Measurements from ENCODE around the gene CNTNAP2.
"Not testable (repeated sequence)": the region's sequence is repeated elsewhere in the genome, so short reads cannot be mapped to it uniquely, and the experiment has no call there.

CNTNAP2 gene

DNA sequence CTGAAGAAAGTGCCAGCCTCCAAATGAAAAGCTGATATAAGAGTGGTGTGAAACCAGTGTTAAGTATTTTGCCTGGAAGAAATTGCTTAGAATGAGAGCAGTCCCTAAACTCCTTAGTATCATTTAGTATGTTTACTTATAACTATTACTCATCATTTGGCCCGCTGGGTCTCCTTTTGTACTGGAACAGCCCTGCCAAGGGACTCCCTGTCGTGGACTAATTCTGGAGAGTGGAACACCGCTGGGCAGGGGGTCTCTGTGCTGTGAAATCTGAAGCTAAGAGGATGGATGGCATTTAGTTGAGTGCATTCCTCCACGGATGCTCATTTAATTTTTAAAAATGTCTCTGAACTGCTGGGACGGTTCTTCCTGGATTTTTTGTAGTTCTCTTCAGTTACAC, 1584.1 kb downstream of the CNTNAP2 start:
- no peak for DNase-seq

DNA sequence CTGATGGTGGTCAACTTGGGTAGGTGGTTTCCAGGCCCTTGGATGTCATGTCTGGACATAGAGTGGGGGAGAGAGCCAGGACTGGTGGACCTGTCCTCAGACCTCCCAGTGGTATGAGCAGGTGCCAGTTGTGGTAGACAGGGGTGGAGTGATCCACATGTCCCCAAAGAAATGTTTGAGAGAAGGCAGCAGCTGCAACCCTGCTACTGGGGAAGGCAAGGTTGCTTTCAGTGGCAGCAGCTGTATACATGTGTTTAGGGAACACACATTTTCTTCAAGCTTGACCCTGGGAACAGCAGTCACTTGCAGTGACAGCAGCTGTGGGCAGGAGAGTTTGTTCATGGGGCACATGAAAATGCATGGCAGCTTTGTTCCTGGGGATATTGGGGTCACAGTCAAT, 1591.3 kb downstream of the CNTNAP2 start:
- no peak for DNase-seq

DNA sequence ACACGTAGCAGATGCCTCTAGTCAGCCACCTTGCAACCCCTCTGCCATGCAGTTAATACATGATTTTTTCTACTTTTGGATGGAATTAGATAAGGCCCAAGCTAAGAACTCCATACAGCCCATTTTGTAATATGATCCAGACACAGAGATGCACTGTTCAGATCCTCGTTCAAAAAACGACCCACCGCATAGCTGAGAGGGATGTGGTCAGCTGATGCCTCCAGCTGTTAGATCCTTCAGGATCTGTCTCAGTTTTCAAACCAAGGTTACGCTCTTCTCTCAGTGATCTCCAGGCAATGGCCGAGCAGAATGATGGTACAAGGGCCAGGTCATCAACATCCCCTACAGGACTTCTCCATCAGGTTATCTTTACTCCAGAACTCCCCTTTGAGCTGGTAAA, 1592.3 kb downstream of the CNTNAP2 start:
- no peak for DNase-seq

DNA sequence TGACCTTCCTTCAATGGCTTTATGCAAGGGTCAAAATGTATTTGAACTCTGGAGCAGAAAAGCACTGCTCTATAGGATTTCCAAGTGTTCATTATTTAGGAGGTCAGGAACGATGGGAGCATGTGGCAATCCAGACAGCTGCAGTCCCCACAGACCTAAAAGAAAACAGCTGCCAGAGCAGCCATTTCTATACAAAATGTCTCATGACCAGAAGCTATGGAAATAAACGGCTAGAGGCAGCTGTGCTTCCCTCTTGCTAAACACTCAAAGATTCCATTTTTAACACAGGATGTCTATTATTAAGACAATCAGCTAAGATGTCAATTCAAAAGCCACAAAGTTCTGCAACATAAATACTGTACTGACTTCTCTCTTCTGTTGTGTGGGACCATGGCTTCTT, 1594.8 kb downstream of the CNTNAP2 start:
- DNase-seq = no peak

DNA sequence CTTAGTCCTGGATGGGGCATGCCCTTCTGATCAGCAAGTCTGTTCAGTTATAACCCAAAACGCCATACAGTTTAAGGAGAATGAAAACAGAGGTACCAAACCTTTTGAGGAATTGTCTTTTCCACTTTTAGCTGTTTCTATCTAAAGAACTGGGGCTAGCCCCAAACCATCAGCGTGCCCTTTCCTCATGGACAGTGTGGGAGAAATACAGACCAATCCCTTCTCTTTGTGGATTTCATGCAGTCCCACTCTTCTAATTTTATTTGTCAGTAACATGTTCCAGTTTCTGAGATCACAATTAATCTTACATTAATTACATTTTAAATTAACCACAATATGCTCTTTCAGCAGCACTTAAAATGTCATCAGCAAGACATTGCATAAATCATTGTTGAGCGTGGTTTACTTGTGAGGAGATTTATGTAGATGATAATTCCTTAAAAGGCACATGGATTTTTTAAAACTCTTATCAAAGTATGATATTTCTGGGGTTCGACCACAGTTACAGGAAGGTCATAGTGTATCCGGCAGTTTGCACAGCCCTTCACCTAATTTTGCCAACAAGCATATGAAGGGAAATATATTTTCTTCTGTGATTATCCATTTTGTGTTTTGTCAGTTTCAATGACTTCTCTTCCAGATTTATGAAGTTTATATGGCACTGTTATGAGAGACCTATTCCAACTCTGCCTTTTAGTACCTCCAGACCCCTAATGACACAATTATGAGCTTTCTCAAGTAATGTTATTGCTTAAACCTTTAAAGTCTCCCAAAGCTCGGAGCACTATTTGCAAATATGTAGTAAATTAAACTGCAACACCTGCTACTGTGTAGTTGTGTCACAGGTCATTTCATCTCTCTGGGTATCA, 1605.6 kb downstream of the CNTNAP2 start:
- no peak for DNase-seq

DNA sequence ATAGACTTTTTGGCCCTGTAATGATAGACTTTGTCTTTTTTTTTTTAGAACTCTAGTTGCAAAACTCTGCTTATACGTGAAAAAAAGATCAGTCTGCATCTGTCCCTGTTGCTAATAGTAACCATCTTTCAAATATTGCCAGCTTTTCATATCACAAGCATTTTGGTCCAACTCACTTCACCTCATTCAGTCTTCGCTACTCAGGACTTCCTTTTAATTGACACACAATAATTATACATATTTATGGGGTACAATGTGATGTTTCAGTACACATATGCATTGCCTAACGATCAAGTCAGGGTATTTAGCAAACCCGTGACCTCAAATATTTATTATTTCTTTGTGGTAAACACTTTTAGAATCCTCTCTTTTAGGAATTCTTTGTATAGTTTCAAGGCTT, 1606.9 kb downstream of the CNTNAP2 start:
- no peak for DNase-seq

DNA sequence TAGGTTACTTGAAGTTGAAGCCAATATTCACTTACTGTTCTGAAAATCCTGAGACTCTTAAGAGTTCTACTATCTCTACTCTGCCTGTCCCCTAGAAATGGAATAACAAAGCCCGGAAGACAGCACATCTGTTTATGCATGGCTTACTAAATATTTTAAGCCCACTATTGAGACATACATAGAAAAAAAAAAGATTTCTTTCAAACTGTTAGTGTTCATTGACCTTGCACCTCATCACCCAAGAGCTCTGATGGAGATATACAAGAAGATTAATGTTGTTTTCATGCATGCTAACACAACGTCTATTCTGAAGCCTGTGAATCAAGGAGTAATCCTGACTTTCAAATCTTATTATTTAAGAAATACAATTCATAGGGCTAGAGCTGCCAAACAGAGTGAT, 1614.7 kb downstream of the CNTNAP2 start:
- DNase-seq = no peak

DNA sequence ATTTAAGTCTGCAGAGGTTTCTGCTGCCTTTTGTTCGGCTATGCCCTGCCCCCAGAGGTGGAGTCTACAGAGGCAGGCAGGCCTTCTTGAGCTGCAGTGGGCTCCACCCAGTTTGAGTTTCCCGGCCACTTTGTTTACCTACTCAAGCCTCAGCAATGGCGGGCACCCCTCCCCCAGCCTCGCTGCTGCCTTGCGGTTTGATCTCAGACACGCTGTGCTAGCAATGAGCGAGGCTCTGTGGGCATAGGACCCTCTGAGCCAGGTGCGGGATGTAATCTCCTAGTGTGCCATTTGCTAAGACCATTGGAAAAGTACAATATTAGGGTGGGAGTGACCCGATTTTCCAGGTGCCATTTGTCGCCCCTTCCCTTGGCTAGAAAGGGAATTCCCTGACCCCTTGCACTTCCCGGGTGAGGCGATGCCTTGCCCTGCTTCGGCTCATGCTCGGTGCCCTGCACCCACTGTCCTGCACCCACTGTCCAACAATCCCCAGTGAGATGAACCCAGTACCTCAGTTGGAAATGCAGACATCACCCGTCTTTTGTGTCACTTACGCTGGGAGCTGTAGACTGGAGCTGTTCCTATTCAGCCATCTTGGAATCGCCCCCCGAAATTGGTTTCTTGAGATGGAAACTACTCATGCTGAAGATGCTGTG, 1621.1 kb downstream of the CNTNAP2 start:
- DNase-seq = not testable (repeated sequence)

DNA sequence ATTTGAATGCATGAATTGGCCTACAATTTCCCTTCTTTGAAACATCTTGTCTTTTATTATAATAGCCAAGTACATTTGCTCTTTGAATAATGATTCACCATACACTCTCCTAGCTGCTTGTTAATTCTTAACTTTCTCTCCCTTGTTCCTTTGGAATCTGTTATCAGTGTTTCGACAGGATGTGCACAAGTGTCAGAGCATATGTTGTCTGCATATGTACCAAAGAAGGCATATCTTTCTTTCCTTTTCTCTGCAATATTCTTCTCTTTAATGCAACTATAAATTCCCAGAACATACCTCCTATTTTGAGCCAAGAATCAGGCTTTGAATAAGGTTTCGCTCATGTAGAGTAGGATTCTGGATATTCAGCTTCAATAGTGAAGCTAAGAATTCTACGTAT, 1625.7 kb downstream of the CNTNAP2 start:
- DNase-seq = no peak

DNA sequence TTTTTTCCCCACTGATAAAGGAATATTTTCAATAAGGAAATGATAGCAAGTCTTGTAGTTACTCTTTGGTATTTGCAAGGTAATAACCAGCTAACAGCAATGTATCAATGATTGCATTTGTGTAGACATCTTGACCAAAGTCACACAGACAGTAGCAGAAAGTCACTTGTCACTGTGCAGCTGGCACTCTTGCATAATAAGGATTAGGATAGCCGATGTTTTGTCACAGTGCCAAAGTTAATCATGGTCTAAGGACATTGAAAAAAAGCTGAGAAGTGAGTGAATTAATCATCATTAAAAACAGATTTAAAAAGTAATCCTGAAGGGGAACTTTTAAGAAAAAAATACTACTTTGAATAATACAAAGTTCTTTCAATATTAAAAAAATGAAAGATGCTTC, 1639.7 kb downstream of the CNTNAP2 start:
- no peak for DNase-seq

DNA sequence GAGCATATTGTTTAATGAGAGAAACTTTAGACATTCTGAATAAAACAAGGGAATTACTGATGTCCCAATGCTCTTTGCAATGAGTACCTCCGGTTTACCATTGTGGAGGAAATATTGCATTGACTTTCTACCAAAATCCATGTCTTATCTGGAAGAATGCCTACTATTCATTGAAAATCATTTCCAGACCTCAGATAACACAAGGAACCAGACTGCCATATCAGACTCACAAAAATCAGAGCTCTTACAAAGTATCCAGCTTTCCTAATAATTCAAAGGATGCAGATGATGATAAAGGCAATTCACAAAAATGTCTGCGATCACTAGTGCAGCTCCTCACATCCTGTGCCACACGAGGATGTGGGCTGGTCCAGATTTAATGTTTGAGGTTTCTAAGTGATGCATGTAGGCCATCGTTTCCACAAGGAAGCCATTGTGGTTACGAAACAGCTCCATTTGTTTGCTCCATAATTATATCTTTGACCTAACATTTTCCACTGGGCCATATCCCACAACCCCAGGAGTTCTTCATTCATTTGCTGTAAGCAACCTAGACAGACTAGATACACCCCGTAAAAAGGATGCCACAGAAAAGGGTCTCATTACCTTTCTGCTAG, 1642.8 kb downstream of the CNTNAP2 start:
- DNase-seq = no peak

DNA sequence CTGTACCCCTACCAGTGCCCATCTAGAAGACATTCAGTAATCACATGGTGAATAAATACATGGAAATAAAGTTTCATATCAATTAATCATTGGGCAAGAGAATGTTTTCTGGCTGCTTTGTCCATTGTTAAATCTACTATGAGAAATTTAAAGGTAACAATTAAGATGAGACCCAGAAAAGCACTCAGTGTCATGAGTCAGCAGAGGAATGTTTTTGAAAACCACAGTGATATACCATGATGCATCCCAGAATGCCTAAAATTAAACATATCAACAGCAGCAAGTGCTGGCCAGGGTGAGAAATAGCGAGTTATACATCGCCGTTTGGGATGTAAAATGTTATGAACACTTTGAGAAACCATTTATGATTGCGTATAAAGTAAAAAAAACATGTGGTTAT, 1648.7 kb downstream of the CNTNAP2 start:
- no peak for DNase-seq

DNA sequence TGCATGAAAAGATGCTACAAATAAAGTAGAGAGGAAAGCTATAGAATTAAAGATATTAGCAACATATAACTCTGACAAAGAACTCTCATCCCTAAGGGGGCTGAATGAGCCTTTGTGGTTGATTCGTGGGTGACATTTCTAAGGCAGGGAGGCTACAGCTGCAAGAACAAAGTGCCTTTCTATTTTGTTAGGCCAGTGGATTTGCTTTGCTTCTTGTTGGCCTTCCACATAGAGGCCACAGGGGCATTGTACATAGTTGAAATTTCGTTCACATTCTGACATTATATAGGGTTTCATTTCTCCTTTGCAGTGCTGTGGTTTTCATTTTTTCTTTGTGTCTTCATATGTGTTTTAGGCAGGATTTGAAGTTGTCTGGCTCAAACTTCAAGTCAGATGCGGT, 1654.7 kb downstream of the CNTNAP2 start:
- peak in 1 of 2 experiments; percentile 53 for DNase-seq

DNA sequence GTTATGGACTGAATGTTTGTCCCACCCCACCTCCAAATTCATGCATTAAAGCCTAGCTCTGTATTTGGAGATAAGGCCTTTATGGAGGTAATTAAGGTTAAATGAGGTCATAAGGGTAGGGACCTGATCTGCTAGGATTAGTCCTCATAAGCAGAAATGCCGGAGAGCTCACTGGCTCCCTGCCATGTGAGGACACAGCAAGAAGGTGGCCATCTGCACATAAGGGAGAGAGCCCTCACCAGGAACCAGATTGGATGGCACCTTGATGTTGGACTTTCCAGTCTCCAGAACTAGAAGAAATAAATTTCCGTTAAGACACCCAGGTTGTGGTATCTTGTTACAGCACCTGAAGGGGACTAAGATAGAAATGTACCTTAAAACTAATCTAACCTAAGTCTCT, 1657.9 kb downstream of the CNTNAP2 start:
- no peak for DNase-seq

DNA sequence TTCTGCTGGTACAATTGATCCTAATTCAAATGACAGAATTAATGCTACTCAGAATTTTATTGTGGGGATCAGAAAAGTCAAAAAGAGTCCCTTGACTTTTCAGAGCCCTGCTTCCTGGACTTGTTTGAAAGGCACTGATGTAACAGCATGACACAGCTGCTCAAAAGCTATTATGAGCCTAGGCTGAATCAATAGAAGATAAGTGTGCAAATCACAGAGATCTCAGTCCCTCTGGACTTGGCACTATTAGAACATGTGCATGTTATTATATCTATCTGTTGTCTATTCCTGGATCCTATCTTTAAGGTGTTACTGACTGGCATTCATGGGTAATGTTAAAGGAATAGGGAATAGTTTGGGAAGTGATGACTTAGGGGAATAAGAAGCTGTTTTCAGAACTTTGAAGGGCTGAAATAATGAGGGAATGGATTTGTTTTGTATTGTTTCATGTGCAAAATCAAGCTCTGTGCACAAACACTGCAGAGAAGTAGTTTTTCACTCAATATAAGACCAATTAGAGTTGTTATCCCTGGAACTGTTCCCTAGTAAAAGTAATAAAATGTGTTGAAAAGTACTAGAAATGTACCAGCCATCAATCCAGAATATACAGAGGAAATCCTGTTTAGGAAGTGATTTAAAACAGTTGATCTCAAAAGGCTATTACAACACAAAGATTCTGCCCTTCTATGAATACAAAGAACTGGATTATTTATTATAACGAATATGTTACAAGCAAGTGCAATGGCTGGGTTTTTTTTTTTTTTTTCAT, 1659.1 kb downstream of the CNTNAP2 start:
- peak; percentile 81 to 87 for DNase-seq

DNA sequence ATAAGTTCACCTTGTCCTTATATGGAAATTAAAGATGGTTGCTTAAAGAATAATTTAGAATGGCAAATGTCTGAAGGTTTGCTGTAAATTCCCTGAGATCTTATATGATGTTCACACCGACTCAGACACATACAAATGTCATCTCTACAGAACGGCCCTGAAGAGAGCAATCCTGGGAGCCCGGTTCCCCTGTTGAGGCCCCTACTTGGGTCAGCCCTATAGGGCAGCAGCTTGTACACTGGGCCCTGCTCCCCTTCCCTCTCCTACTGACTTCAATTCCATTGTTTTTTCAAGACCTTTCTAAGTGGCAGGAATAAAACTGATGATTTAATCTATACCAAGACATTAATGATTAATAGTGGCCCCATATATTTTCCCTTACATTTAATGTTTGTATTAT, 1660.7 kb downstream of the CNTNAP2 start:
- DNase-seq = no peak

DNA sequence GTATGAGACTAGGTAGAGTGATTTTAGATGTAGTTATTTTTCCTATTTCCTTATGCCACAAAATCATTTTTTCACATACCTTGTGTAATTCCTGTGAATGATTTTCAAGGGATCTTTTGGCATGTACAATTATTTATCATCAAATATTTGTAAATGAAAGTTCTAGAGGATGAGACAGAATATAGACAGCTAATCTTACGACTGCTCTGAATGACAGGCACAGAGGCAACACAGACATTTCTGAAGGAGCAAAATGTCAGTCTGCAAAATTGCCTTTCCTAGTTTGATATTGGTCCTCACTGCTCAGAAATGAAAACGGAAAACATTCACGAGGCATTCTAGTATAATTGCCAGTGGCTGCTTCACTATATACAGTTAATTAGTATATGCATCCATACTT, 1663.3 kb downstream of the CNTNAP2 start:
- DNase-seq = no peak

DNA sequence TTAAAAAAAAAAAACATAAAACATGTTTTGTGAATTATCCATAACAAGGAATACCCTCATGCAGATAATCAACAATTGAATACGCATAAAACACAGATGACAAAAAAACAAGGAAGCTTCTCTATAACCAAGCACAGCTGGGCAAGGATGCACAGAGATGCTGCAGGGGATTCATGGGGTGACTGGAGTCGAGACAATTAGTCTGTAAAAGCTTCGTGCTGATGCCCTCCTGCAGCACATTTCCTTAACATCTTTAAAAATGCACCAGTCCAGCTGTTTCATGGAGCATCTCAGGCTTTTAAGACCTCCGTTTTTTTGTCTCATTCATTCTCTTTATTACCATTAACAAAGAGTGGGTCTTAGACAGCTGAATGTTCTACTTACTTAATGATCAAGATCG, 1680.0 kb downstream of the CNTNAP2 start:
- no peak for DNase-seq

DNA sequence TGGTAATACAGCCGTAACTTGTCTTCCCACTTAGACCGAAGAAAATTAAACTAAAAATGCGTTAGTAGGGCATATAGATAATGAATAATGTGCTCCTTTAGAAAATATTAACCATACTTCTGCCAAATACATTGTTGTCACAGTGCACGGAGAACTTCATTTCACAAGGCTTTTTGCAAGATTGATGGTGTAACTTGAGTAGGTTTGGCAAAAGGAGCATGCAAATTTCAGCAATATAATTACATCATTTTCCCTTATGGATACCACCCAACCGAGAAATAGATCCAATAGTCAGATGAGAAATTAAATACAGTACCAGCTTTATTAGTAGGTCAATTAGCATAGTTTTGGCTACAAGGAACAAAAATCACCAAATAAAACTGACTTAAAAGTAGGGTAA, 1681.4 kb downstream of the CNTNAP2 start:
- DNase-seq = no peak

DNA sequence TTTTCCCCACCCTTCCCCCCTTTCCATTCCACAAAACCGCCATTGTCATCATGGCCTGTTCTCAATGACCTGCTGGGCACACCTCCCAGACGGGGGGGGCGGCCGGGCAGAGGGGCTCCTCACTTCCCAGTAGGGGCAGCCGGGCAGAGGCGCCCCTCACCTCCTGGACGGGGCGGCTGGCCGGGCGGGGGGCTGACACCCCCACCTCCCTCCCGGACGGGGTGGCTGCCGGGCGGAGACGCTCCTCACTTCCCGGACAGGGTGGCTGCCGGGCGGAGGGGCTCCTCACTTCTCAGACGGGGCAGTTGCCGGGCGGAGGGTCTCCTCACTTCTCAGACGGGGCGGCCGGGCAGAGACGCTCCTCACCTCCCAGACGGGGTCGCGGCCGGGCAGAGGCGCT, 1685.2 kb downstream of the CNTNAP2 start:
- not testable (repeated sequence) for DNase-seq

DNA sequence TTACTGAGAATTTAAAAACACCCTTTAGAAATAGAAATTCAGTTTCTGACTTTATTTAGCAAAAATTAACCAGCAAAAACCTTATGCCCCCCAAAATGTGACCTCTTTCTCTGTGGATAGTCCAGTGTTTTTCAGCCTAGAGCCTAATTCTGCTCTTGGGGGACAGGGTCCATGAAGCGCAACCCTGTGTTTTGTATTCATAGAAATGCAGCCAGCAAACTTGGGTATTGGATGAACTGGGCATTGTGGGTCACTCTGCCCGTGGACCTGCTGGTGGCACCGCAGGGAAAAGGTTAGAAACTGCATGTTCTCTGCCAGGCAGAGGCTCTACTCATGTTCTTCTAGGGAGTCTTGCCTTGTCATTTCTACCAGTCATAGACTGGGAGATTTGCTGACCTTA, 1686.5 kb downstream of the CNTNAP2 start:
- DNase-seq = no peak

DNA sequence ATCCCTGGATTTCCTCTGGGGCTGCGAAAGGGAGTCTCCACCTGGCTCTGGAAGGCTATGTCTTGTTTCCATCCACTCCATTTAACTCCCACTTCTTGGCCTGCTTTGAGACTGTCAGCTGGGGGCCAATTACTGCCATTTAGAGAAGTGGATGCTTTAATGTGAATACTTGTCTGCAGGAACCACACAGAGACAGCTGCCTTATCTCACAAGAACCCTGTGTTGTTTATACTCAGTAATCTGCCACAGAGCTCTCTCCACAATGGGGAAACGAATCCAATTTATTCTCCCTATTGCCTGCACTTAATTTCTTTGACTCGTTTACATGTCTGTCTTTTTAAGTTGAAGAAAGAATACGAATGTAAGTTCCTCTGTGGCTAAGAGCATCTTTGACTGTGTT, 1687.0 kb downstream of the CNTNAP2 start:
- DNase-seq = no peak

DNA sequence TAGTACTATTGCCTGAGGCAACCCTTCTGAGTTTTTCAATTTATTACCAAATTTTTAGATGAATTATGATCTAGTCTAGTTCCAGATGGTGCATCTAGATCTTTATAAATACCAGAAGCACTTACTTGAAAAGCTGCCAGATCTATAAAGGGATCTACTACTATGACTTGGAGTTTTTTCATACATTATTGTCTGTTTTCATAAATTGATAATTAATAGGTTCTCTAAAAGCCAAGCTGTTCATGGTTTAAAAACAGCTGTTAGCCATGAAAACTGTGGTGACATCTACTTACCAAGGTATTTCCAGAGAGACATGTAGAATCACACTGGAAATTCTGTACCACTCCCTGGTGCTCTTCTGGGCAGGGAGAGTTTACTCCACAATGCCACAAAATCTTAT, 1687.4 kb downstream of the CNTNAP2 start:
- DNase-seq = no peak

All from NCI-H1930 (cell line).